K562 (cell line): ENCODE data around the gene UMODL1. TPM values are rescaled to one million over a fixed set of nuclear protein-coding genes. Genes with fewer than 3 reads are reported as not detected.

Experiments
- ATAC-seq: fragments of 200-7000 bp; cut with Tn5 transposase; 3 replicates; pipeline ENCODE4 v1.9.1; 2020; ENCODE audit warnings: moderate library complexity
- BruUV-seq: library from RNA; stranded (reverse); fragments of 400-500 nt; replicated peaks from 2 replicates; lab custom pipeline; 2021; lab: Mats Ljungman, UMichigan
- CTCF ChIA-PET: fragments of 300-600 bp; formaldehyde crosslinking; extraction: SDS; loops from one replicate; lab custom pipeline; 2021; ENCODE audit warnings: low intra/inter-chr PET ratio; lab: Yijun Ruan, JAX
- POLR2A ChIA-PET: fragments of 300-600, 350-650 bp; sonication (Branson Sonifier 250); formaldehyde crosslinking; extraction: SDS; loops from one replicate; lab custom pipeline; 2021; ENCODE audit warnings: antibody characterized with exemption, inconsistent platforms; lab: Yijun Ruan, JAX
- DNase-seq, 4 experiments: peaks; one replicate each; pipeline versions ENCODE4 v3.0.0 to v3.0.0-alpha.2; 2011 to 2018; ENCODE audit warnings: low spot score in 3 of 4, mixed read lengths in 3 of 4; ENCODE audit errors: extremely low read depth in 1 of 4
- FAIRE-seq: peaks from 2 replicates; lab custom pipeline; 2011; peaks lifted over from hg19 to GRCh38; lab: Jason Lieb, UNC
- H2AFZ ChIP-seq: 2 replicates; pipeline ENCODE4 v1.6.0; 2011; ENCODE audit warnings: low read depth, low read length, control low read depth, inconsistent platforms
- H3K27ac ChIP-seq: fragments of 200-600 bp; 3 replicates; pipeline ENCODE4 v1.8.0; 2011; ENCODE audit warnings: low read depth, mild to moderate bottlenecking, control low read depth, inconsistent platforms, low read length, moderate library complexity, mixed read lengths; ENCODE audit errors: extremely low read depth
- H3K27me3 ChIP-seq, 2 experiments: fragments of 300-600 bp in 1 of 2; 2 replicates in 1 of 2; 3 replicates in 1 of 2; pipeline versions ENCODE4 v1.6.0 to v1.8.0; 2011; ENCODE audit warnings: inconsistent platforms in 2 of 2, low read length in 2 of 2, mild to moderate bottlenecking in 1 of 2, mixed read lengths in 1 of 2, moderate library complexity in 1 of 2; ENCODE audit not compliant: control insufficient read depth in 2 of 2, insufficient read depth in 2 of 2
- H3K36me3 ChIP-seq: fragments of 300-600 bp; 3 replicates; pipeline ENCODE4 v1.8.0; 2011; ENCODE audit warnings: mild to moderate bottlenecking, low read length, inconsistent platforms; ENCODE audit not compliant: control insufficient read depth, insufficient read depth
- H3K4me1 ChIP-seq, 2 experiments: fragments of 200-600 bp in 1 of 2; replicated peaks in 1 of 2; 2 replicates in 1 of 2; 3 replicates in 1 of 2; pipeline versions ENCODE4 v1.5.1 to v1.8.0; 2011; ENCODE audit warnings: inconsistent platforms in 2 of 2, low read length in 2 of 2, mild to moderate bottlenecking in 1 of 2, mixed read lengths in 1 of 2, moderate library complexity in 1 of 2; ENCODE audit not compliant: control insufficient read depth in 2 of 2, insufficient read depth in 2 of 2
- H3K4me2 ChIP-seq: 2 replicates; pipeline ENCODE4 v1.6.1; 2011; ENCODE audit warnings: low read length, control low read depth, inconsistent platforms, mixed read lengths; ENCODE audit not compliant: insufficient read depth
- H3K4me3 ChIP-seq: fragments of 200-600 bp; sonication (generic), shearing (Covaris generic); 2 replicates; pipeline ENCODE4 v1.5.1; 2016; ENCODE audit warnings: control low read depth, inconsistent platforms
- H3K79me2 ChIP-seq: fragments of 200-600 bp; 3 replicates; pipeline ENCODE4 v1.8.0; 2011; ENCODE audit warnings: low read length, inconsistent platforms; ENCODE audit not compliant: control insufficient read depth, insufficient read depth
- H3K9ac ChIP-seq, 2 experiments: 2 replicates each; pipeline versions ENCODE4 v1.6.0 to v1.6.1; 2011; ENCODE audit warnings: low read depth in 2 of 2, low read length in 2 of 2, control low read depth in 1 of 2, inconsistent platforms in 1 of 2, mild to moderate bottlenecking in 1 of 2, mixed read lengths in 1 of 2; ENCODE audit not compliant: insufficient read depth in 1 of 2
- H3K9me1 ChIP-seq: one replicate; pipeline ENCODE4 v1.6.0; 2011; ENCODE audit warnings: inconsistent platforms, mild to moderate bottlenecking, low read length, moderate library complexity; ENCODE audit not compliant: control insufficient read depth, insufficient read depth
- H3K9me3 ChIP-seq: replicated peaks from 2 replicates; pipeline ENCODE4 v1.5.1; 2011; ENCODE audit warnings: low read depth, low read length, inconsistent platforms; ENCODE audit not compliant: control insufficient read depth, insufficient read depth
- H4K20me1 ChIP-seq: replicated peaks from 2 replicates; pipeline ENCODE4 v1.6.1; 2011; ENCODE audit warnings: low read length, inconsistent platforms, mixed read lengths; ENCODE audit not compliant: control insufficient read depth, insufficient read depth
- KLF1 ChIP-seq: fragments of 450-650 bp; IDR thresholded peaks from 2 replicates; pipeline ENCODE4 v1.6.1; 2016; ENCODE audit warnings: missing genetic modification characterization, missing compliant biosample characterization
- NELFE ChIP-seq: IDR thresholded peaks from 2 replicates; pipeline ENCODE4 v1.6.1; 2011; ENCODE audit warnings: mild to moderate bottlenecking; ENCODE audit not compliant: insufficient read depth, insufficient read length
- NR1H2 ChIP-seq: sonication (generic); formaldehyde crosslinking; IDR thresholded peaks from 2 replicates; pipeline ENCODE4 v1.4.0; 2020; ENCODE audit warnings: mild to moderate bottlenecking, missing genetic modification reagents
- RBM14 ChIP-seq: fragments of 200-400 bp; formaldehyde crosslinking; IDR thresholded peaks from 2 replicates; pipeline ENCODE4 v1.6.1; 2018; ENCODE audit warnings: low read depth, mild to moderate bottlenecking, low read length, moderate library complexity, borderline replicate concordance; ENCODE audit not compliant: insufficient read depth
- WGBS: fragments of 100-300 bp; shearing (Covaris generic); methylation state at CpG from one replicate; pipeline ENCODE4 v1.1.6; 2016; ENCODE audit warnings: low coverage, mixed read lengths; ENCODE audit not compliant: insufficient coverage; ENCODE audit errors: missing lambda C conversion rate; 5-methylcytosine and 5-hydroxymethylcytosine counted together
- in situ Hi-C: fragments of 300-500 bp; cut with MboI; formaldehyde crosslinking; loops from 4 replicates; pipeline ENCODE4 v1.15.0; 2018; ENCODE audit warnings: inconsistent platforms, mixed read lengths
- intact Hi-C: fragments of 100-400 bp; cut with micrococcal nuclease; formaldehyde crosslinking; loops from 2 replicates; pipeline ENCODE4 v1.14.2; 2022
- polyA plus RNA-seq, 8 experiments: library from polyadenylated mRNA; depleted of rRNA in 4 of 8; stranded (reverse) in 5 of 8; unstranded in 3 of 8; fragments of >200 nt; fragmentation: Nextera tagmentation in 2 of 8; fragmentation: Illumina TruSeq in 1 of 8; extraction: Ambion mirVana in 2 of 8; extraction: Trizol in 1 of 8; gene quantifications; 2 replicates each; pipeline versions ENCODE4 v1.2.1 to v1.2.3, GENCODE V29; 2011 to 2014; ENCODE audit warnings: inconsistent platforms in 1 of 8, missing spikeins in 1 of 8
- total RNA-seq, 7 experiments: library from RNA; depleted of rRNA in 6 of 7; stranded (reverse); fragments of >200 nt in 6 of 7; fragmentation: Illumina TruSeq in 2 of 7; extraction: Trizol in 2 of 7; gene quantifications; 2 replicates each; pipeline versions ENCODE4 v1.2.1 to v1.2.3, GENCODE V29; 2011 to 2021; ENCODE audit warnings: low replicate concordance in 1 of 7
- TF ChIP-seq, protein P1 (sequence below): fragments of 450-650 bp; IDR thresholded peaks from 2 replicates; pipeline ENCODE4 v1.6.1; 2016; ENCODE audit warnings: missing biosample characterization, missing genetic modification characterization

UMODL1 gene
- total and polyA plus RNA-seq, 9 of the 15 experiments (the other 6 are each of a cell fraction or from before 2014, with no cell fraction given) = not detected

DNA sequence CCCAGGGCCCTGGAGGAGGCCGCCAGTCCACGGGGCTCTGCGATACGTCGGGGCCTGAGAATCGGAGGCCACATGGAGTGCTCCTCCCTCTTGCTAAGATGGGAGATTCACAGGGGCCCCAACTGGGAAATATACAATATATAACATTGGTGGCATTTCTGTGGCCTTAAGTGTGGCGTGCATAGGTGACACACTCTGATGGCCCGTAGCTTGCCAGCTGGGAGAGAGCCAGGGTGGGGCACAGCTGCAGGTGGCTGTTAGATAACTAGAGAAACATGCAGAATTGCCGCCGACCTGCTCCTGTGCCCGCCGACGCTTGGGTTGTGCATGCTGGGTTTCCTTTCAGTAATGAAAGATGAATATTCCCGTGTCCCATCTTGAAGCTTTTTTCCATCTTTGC, 30.1 kb downstream of the UMODL1 start:
- Histone ChIP-seq H3K9ac (no peak overlapping the region), H3K79me2 (no peaks in the 10 kb centered on the region), H2AFZ (no peak overlapping the region), H3K9me3 (no peaks in the 10 kb centered on the region), H3K27me3 (peaks cover 80 to 87% of the 10 kb centered on the region in 2 experiments), H3K9me1 (no peaks in the 10 kb centered on the region), H4K20me1 (peaks cover 24% of the 10 kb centered on the region), H3K36me3 (no peaks in the 10 kb centered on the region), H3K4me3 (no peak overlapping the region), H3K4me2 (no peak overlapping the region), H3K4me1 (peaks cover 0 to 6% of the 10 kb centered on the region in 2 experiments; a peak in 1 of 5 replicates), H3K27ac (no peak overlapping the region; the same call in 2 of the 3 replicates)
- no TSS peak for BruUV-seq
- POLR2A ChIA-PET = interaction anchor here (0.6 to 0.7 kb wide), 2 partner anchors 16 to 825 kb away, joined by 3 read pairs; no protein-coding TSS in a partner anchor
- CTCF ChIA-PET = no interaction called here
- WGBS = 0% methylated on average over 14 of the region's 14 CpGs
- no peak for DNase-seq
- FAIRE-seq = no peak
- intact Hi-C loops (no loop called here), in situ Hi-C loops (no loop called here)
- no peak for TF ChIP-seq RBM14
- TF ChIP-seq, protein P1, sequence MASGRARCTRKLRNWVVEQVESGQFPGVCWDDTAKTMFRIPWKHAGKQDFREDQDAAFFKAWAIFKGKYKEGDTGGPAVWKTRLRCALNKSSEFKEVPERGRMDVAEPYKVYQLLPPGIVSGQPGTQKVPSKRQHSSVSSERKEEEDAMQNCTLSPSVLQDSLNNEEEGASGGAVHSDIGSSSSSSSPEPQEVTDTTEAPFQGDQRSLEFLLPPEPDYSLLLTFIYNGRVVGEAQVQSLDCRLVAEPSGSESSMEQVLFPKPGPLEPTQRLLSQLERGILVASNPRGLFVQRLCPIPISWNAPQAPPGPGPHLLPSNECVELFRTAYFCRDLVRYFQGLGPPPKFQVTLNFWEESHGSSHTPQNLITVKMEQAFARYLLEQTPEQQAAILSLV (tag) = no peak
- TF ChIP-seq KLF1 (tag) = no peak
- no peak for TF ChIP-seq NELFE
- TF ChIP-seq NR1H2 (CRISPR knock-in tag) = no peak
- ATAC-seq = no peak
